GM19463 (cell line): Measurements from ENCODE around the gene IGFBP7.

Source experiments
- ATAC-seq: cut with Tn5 transposase; IDR thresholded peaks from one replicate; pipeline ENCODE4 v1.9.1; 2021; ENCODE audit warnings: mild to moderate bottlenecking, moderate library complexity; ENCODE audit not compliant: unreplicated experiment

Gene IGFBP7

DNA sequence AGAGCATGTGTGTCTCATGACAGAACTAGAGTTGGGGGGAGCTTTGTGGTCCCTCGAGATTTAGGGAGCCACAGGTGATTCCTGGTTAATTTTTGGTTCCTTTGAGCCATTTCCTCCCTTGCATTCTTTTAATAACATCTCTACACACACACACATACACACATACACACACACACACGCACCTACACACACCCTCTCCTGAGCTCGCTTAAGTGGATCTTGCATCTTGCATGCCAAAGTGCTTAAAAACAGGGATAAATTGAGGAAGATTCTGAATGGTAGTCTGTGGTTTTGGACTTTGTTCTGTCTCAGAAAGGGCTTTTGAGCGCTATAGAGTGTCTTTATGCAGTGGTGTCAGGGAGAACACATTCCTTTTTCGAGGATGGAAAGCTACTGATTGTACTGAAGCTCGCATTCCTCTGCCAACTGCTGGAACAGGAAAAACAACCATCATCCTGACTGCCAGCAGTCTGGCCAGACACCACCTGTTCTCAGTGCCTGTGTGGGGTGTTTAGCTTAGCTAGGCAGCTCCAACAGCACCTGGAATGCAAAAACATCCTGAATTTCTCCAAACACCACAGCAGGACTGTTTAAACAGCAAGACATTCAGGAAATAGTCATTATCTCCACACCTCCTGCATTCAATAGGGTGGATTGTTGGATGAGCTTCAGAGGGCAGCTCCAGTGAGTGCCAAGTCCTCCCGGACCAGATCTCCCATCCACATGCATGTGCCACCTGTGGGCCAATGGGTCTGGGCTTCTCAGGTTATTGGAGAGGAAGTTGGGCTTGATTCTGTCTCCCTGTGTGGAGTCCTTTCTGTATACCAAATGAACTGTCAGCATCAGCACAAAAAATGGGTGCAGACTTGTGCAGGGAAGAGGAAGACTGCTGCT lies 21.9 kb upstream of the IGFBP7 start:
- no peak for ATAC-seq

DNA sequence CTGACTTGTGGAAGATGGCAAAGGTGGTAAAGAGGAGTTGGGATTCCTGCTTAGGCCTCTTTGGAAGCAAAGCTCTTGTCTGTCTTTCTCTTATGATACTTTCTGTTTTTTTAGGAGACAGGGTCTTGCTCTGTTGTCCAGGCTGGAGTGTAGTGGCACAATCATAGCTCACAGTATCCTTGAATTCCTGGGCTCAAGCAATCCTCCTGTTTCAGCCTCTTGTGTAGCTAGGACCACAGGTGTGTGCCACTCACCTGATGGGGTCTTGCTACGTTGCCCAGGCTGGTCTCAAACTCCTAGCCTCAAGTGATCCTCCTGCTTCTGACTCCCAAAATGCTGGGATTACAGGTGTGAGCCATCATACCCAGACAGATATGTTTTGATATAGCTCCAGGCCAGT lies 19.3 kb upstream of the IGFBP7 start:
- ATAC-seq: no peak

DNA sequence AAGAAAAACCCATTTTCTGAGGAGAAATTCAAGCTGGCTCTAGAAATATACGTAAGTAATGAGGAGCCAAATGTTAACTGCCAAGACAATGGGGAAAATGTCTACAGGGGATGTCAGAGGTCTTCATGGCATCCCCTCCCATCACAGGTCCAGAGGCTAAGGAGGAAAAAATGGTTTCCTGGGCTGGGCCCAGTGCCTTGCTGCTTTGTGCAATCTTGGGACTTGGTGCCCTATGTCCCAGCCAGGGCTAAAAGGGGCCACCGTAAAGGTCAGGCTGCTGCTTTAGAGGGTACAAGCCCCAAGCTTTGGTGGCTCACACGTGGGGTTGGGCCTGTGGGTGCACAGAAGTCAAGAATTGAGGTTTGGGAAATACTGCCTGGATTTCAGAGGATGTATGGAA lies 17.2 kb upstream of the IGFBP7 start:
- no peak for ATAC-seq

DNA sequence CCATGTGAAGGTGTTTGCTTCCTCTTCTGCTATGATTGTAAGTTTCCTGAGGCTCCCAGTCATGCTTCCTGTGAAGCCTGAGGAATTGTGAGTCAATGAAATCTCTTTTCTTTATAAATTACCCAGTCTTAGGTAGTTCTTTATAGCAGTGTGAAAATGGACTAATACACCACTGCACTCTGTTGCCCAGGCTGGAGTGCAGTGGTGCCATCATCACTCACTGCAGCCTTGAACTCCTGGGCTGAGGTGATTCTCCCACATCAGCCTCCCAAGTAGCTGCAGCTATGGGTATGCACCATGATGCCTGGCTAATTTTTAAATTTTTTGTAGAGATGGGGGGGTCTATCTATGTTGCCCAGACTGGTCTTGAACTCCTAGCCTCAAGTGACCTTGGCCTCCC lies 15.8 kb upstream of the IGFBP7 start:
- no peak for ATAC-seq

DNA sequence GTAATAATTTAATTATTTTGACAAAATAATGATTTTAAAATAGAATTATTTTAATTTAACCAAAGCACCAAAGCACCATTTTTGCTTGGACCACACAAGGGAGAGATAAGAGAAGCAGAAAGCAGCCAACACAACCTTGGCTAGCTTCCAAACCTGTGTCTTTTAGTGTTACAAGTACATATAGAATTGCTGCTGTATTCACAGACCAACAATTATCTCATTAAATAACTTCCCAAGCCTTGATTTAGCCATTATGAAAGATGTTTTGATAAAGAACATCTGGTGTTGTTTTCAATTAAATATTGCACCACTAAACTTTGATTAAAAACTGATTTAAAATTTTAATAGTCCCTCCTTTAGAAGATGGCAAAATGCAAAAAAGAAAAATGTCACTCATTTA lies 14.0 kb upstream of the IGFBP7 start:
- ATAC-seq: no peak

DNA sequence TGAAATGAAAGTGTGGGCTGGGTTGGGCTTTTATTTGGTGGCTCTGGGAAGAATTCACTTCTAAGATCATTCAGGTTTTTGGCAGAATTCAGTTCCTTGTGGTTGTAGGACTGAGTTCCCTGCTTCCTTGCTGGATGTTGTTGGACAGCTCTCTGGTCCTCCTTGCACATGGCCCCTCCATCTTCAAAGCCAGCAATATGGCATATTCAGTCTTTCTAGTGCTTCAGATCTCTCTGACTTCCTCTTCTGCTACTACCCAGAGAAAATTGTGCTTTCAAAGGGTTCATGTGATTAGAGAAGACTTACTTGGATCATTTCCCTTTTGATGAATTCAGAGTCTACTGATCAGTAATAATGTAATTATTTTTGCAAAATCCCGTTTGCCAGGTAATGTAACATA lies 12.8 kb upstream of the IGFBP7 start:
- no peak for ATAC-seq

DNA sequence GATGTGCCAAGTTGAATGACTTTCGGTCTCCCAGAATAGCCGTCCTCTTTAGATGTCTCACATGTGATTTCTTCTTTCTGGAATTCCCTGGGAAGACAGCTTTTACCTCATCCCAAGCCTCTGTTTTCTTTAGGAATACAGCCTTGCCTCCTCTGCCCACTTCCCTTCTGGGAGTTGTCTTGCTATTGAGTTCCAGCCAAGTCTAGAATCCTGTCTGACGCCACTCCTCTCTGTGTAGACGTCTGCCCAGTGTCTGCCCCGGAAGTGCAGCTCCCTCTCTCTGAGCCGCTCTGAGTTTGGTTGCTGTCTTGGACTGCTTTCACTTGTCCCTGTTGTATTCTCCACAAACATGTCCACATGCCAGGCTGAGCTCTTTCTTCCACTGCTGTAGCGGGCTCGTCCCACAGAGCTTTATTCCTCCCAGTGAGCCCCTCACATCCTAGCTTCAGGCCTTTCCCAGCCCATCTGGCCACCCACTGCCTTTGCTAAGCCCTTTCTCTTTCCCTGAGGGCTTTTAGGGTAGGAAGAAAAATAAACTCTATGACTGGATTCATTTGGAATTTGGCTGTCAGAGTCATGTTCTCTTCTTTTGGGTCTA lies 9.0 kb upstream of the IGFBP7 start:
- ATAC-seq: no peak

DNA sequence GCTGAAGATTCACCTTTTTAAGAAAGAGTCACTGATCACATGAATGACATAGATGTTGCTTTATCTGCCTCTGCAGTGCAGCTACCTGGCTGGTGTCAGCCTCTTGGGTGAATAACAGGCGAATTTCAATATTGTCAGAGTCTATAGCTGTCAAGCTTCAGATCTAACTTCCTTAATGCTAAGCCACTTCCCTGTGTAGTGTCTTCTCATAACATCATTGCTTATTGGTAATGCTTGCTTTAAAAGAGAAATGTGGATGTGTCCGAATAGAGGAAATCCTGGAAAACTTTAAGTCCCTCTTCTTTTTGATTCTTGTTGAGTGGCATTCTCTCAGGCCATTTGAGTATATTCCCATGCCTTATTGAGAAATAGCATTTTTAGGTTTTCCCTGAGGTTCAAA lies 7.3 kb upstream of the IGFBP7 start:
- ATAC-seq: no peak

DNA sequence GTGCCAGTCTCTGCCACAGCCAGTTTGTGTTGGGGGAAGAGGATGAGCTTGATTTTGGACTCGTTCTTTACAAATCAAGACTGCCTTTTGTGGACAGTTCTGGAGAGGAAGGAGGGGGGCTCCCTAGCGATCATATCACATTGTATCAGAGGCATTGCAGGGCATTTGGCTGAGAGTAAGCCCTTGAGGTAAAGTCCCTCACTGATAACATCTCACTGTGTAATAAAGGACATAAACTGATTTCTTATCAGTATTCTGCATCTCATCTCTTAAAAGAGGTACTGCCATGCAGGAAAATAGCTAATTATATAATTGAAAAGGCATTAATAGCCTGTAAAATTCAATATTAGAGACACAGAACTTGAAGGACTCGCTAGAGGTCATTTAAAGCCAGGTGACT lies 6.1 kb upstream of the IGFBP7 start:
- no peak for ATAC-seq

DNA sequence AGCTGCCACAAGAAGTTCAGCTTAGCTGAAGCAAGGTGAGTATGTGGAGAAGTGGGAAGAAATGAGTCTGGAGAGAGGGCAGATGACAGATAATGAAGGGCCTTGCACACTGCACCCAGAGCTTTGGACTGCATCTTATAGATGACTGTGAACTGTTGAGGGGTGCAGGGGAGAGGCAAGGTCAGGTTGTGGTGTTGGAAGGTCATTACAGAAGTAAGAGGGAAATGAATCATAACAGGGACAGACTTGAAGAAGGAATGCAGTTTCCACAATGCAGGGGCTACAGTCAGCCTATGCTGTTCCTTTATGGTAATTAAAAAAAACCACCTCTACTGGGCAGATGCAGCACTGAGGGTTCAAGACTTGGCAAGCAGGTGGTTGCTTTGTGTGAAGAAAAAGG lies 4.8 kb upstream of the IGFBP7 start:
- ATAC-seq: no peak

DNA sequence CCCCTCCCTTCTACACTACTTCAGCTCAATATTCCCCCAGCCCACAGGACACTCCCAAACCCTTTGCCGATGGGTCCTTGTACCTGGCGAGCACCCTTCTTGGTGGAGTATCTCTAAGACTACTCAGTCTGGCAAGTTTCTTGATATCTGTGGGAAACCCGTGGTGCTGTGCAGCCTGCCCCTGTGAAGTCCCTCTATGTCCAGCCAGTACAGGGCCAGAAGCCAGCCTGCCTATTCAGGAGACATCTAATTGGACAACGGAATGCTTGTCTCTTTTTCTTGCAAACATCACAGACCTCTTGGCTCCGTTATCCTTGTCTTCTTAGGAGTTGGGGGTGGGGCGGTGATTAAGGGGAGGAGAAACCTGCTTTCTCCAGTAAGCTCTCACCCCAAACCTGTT lies 3.7 kb upstream of the IGFBP7 start:
- ATAC-seq: no peak

DNA sequence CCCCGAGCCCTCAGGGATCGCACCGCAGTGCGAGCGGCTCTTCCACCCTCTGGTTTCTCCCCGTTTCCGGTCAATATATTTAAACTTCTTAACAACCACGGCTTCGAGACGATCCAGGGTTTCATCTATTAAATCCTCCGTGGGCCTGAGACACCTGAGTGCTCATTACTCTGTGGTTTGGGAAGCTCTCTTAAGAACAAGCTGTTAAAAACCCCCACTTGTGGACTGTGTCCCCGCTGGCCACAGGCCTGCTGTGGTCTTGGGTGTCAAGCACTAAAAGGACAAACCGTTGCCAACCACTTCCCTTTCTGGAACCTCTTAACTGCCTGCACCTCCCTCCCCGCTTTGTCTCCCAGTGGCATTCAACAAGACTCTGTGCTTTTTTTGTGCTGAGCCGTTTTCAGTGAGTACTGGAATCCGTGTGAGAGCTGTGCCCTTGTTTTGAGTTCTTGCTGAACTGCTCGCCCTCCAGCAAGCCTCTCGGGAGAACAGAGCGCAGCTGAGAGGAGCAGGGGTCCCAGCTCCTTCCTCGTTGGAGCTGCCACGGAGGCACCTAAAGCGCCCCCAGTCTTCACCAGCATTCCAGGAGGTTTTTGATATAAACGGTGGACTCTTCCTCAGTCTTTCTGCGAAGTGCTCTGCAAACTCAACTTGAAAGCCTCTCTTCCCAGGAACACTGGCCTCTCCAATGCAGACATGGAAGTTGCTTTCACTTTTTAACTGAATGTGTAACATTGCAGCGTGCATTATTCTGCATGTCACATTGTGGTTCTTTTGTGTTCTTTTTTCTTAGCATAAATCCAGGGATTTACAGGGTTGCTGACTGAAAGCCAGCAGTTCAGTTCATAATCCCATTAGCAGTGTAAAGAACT lies 691 bp upstream of the IGFBP7 start:
- peak; percentile 41 for ATAC-seq

DNA sequence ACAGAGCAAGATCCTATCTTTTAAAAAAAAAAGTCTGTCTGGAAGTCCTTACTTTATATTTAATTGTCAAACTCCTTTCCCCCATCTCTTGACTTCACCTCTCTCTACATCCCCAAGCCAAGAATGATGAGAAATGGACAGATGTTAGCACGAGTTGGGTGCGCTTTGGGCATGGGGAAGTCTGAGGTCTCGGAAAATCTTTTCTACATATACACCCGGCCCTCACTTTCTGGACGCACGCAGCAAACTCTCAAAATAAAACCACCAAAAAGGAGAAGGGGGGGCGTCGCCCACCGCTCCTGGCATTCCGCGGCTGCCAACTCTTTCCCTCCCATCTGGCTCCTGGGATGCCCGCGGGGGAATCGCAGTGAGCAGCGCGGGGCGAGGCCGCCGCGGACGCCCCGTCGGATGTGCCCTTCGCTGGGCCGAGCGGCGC lies 756 bp downstream of the IGFBP7 start:
- ATAC-seq: no peak

DNA sequence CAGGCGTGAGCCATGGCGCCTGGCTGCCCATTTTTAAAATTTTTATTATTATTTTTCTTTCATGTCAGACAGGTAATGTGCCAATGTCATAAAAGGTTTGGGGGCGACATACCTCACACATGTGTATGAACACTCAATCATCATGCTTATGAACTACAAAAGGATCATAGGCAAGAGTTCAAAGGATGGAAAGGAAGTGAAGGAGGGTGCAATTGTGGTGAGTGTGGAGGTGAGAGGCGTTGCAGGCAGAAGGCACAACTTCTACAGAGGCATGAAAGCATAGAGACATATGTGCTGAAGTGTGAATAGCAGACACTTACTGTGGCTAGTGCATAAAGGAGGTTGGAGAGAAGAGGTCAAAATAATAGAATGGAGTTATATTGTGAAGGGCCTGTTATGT lies 4.0 kb downstream of the IGFBP7 start:
- no peak for ATAC-seq

DNA sequence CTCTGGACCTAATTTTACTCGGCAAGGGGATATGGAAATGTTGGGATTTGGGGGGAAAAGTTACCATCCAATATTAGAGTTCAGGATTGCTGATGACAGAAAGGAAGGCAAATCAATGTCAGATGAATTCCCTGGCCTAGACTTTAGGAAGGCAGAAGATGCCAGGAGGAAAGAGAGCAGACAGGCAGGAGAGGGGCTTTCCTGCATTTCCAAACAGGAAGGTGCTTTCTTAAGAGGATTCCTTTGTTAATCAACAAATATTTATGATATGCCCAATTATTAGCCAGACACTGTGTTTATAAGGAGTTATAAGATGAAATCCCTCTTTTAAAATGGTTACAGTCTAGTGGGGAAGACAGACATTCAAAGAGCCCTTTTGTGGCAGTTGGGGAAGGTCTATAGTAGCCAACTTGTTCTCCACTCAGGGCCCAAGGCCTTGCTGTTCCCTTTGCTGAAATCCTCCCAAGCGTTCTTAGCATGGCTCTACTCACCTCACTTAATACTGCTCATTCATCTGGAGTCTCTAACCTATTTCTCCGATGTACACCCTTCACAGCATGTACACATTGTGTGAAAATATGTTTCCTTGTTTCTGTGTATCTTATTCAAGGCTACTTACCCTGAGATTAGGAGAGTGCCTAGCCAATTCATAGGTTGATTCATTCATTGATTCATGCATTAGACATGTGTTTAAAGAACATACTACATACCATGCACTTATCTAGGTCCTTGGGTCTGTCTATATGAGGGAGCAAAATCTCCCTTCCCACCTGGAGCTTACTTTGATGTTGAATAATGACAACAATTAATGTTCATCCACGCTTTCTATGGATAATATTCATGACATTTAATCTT lies 5.3 kb downstream of the IGFBP7 start:
- no peak for ATAC-seq

DNA sequence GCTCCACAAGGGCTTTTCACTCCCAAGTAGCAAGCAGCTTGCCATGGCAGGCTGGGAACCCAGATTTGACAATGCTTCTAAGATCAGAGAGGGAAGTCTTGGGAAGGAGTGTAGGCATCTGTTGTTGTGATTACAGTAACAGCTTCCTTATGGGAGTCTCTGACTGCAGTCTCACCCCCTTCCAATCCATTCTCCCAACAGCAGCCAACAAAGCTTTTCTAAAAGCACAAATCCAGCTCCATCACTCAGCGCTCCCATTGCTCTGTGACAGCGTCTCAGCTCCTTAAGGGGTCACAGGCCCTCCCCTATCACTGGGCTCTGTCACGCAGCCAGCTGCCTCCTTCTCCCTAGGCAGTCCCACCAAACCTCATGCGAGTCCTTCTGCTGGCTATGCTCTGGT lies 7.1 kb downstream of the IGFBP7 start:
- ATAC-seq: no peak

DNA sequence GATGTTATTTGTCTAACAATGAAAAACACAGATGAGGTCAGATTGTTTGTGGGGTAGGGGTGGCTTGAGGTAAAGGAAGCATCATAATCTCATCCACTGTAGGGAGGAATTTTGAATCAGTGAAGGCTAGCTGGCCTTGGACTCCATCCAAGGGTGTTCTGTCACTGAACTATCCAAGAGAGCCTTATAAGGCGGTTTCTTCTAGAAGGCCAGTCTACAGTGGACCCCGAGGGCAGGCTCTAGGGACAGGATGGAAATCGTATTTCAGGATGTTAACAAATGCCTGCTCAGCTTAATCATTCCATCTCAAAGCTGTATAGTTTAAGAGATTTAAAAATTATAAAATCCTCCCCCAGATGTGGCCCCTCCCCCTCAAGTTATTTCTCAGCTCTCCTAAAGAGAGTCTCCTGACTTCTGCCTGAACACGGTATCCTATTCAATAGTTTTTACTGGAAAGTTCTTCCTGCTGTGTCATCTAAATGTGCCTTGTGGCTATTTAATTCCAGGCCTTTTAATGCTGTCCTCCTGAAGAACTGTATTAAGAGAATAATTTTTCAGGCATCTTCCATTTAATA lies 8.0 kb downstream of the IGFBP7 start:
- ATAC-seq: no peak

DNA sequence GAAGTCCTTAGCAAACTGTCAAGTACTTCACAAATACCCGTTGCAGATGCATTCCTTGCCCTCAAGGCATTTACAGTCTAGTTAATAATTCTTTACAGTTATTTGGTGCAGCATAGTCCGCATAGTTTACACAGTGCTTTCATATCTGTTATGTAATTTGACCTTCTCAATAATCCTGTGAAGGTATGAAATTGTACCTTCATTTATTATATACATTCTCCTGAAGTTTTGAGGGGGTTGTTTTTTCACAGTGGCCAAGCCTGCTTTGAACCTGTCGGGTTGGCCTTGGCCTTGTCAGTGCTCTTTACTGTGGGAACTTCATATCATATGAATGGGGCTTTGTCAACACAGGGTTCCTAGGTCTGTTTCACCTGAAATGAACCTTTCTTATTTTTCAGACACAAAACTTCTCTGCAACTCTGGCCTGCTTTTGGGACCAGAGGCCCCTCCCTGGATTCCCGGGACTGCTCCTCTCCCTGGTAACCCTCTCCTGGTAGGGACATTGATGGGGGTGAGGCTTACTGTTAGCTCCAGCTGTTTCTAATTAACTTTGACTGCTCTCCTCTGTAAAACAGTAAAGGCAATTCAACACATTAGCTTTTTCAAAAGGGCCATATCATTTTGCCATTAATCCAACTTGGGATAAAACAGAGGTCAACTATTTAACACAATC lies 9.1 kb downstream of the IGFBP7 start:
- ATAC-seq: no peak

DNA sequence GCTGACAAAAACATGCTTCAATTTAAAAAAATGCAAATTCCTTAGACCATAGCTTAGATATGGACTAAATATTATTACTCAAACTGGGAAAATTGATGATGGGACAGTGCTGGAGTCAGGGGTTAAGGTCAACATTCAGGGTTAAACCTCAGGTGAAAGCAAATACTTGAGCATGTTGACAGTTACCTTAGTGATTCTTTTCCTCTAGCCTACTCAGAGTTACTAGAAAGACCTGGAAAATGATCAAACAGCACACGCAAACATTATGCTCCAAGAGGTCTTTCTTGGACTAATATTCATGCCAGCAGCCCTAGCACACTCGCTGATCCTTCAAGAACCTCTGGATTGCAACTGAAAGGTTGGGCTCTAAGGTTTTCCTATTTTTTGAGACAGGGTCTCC lies 10.8 kb downstream of the IGFBP7 start:
- ATAC-seq: no peak

DNA sequence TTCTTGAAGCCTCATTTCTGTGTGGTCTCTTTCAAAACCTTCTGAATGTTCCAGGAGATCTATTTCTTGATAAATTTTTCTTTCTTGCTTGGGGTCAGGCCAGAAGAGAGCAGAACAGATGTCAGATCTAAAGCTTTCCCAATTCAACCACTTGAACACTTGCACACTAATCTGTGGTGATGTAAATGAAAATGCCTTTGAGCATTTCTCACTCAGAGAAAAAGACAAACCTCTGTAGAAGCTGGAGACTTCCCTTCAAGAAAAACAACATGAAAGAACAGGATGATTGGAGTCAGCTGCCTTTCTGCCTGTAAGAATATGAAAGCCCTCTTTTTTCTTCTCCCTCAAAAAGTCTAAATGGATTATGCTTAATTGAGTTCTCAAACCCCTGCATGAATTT lies 11.2 kb downstream of the IGFBP7 start:
- no peak for ATAC-seq
